ES-I3 (cell line): ENCODE results near the gene PLXNA1.

ENCODE experiments used
- H3K36me3 ChIP-seq: 2 replicates; pipeline ENCODE4 v1.6.1; 2013; ENCODE audit warnings: mild to moderate bottlenecking, low read length, control low read depth, moderate library complexity; ENCODE audit not compliant: insufficient read depth
- H3K4me1 ChIP-seq: 2 replicates; pipeline ENCODE4 v1.6.1; 2013; ENCODE audit warnings: mild to moderate bottlenecking, control low read depth, low read length; ENCODE audit not compliant: insufficient read depth
- H3K9ac ChIP-seq: 2 replicates; pipeline ENCODE4 v1.6.1; 2013; ENCODE audit warnings: low read depth, mild to moderate bottlenecking, low read length, moderate library complexity
- H3K9me3 ChIP-seq: 2 replicates; pipeline ENCODE4 v1.6.1; 2013; ENCODE audit warnings: mild to moderate bottlenecking, low read length, moderate library complexity; ENCODE audit not compliant: control insufficient read depth, insufficient read depth

PLXNA1 gene

GRCh38 chr3:126945891-126946290, 37.0 kb upstream of the PLXNA1 start:
- no peaks in the 10 kb centered on the region for H3K4me1 ChIP-seq
- H3K36me3 ChIP-seq = peaks cover 2% of the 10 kb centered on the region; the same call in 1 of the 2 replicates
- no peak overlapping the region for H3K9ac ChIP-seq
- H3K9me3 ChIP-seq = no peaks in the 10 kb centered on the region

GRCh38 chr3:126946405-126946804, 36.5 kb upstream of the PLXNA1 start:
- Histone ChIP-seq H3K9ac (no peak overlapping the region), H3K36me3 (peaks cover 2% of the 10 kb centered on the region; the same call in 1 of the 2 replicates), H3K9me3 (no peaks in the 10 kb centered on the region), H3K4me1 (no peaks in the 10 kb centered on the region)

- H3K4me1 ChIP-seq = no peaks in the 10 kb centered on the region
- peaks cover 2% of the 10 kb centered on the region; the same call in 1 of the 2 replicates for H3K36me3 ChIP-seq
- no peak overlapping the region for H3K9ac ChIP-seq
- H3K9me3 ChIP-seq = no peaks in the 10 kb centered on the region
Observed at GRCh38 chr3:126947429-126947828, 35.5 kb upstream of the PLXNA1 start.

GRCh38 chr3:126948980-126949535, 33.9 kb upstream of the PLXNA1 start:
- Histone ChIP-seq H3K9ac (no peak overlapping the region), H3K36me3 (peaks cover 2% of the 10 kb centered on the region; the same call in 1 of the 2 replicates), H3K4me1 (no peaks in the 10 kb centered on the region), H3K9me3 (no peaks in the 10 kb centered on the region)

GRCh38 chr3:126951561-126951960, 31.4 kb upstream of the PLXNA1 start:
- Histone ChIP-seq H3K9me3 (no peaks in the 10 kb centered on the region), H3K36me3 (peaks cover 2% of the 10 kb centered on the region; the same call in 1 of the 2 replicates), H3K9ac (no peak overlapping the region), H3K4me1 (no peaks in the 10 kb centered on the region)

GRCh38 chr3:126952261-126952982, 30.5 kb upstream of the PLXNA1 start:
- Histone ChIP-seq H3K4me1 (no peaks in the 10 kb centered on the region), H3K9me3 (no peaks in the 10 kb centered on the region), H3K9ac (no peak overlapping the region), H3K36me3 (peaks cover 2% of the 10 kb centered on the region; the same call in 1 of the 2 replicates)

GRCh38 chr3:126952983-126953660, 29.8 kb upstream of the PLXNA1 start:
- Histone ChIP-seq H3K36me3 (peaks cover 2% of the 10 kb centered on the region; the same call in 1 of the 2 replicates), H3K4me1 (no peaks in the 10 kb centered on the region), H3K9me3 (no peaks in the 10 kb centered on the region), H3K9ac (no peak overlapping the region)

GRCh38 chr3:126954141-126954842, 28.6 kb upstream of the PLXNA1 start:
- no peak overlapping the region for H3K9ac ChIP-seq
- H3K36me3 ChIP-seq = peaks cover 2% of the 10 kb centered on the region; the same call in 1 of the 2 replicates
- no peaks in the 10 kb centered on the region for H3K9me3 ChIP-seq
- H3K4me1 ChIP-seq = no peaks in the 10 kb centered on the region

- H3K9ac ChIP-seq = no peak overlapping the region
- peaks cover 4% of the 10 kb centered on the region; the same call in 1 of the 2 replicates for H3K4me1 ChIP-seq
- no peaks in the 10 kb centered on the region for H3K36me3 ChIP-seq
- no peaks in the 10 kb centered on the region for H3K9me3 ChIP-seq
Observed at GRCh38 chr3:126955004-126955790, 27.7 kb upstream of the PLXNA1 start.

GRCh38 chr3:126956361-126956760, 26.6 kb upstream of the PLXNA1 start:
- H3K9me3 ChIP-seq = no peaks in the 10 kb centered on the region
- H3K9ac ChIP-seq = no peak overlapping the region
- H3K4me1 ChIP-seq = peaks cover 12% of the 10 kb centered on the region
- H3K36me3 ChIP-seq = no peaks in the 10 kb centered on the region

GRCh38 chr3:126956866-126957650, 25.9 kb upstream of the PLXNA1 start:
- Histone ChIP-seq H3K36me3 (no peaks in the 10 kb centered on the region), H3K4me1 (peaks cover 14% of the 10 kb centered on the region), H3K9me3 (no peaks in the 10 kb centered on the region), H3K9ac (no peak overlapping the region)

GRCh38 chr3:126957776-126958637, 24.9 kb upstream of the PLXNA1 start:
- Histone ChIP-seq H3K4me1 (peaks cover 14% of the 10 kb centered on the region), H3K9me3 (no peaks in the 10 kb centered on the region), H3K9ac (no peak overlapping the region), H3K36me3 (no peaks in the 10 kb centered on the region)
